OCI-M1 (cell line): ENCODE results near the gene PROM1.

ENCODE experiments used
- DNase-seq: peaks from one replicate; lab custom pipeline; 2025; lab: John Stamatoyannopoulos, UW

PROM1 gene

GRCh38 chr4:16083241-16084191 lies at the start of gene PROM1:
PROM1 (minus strand) TSS chr4:16084023; CDS start chr4:16075906, 8,117 bp downstream.
- DNase-seq = no peak

DNA sequence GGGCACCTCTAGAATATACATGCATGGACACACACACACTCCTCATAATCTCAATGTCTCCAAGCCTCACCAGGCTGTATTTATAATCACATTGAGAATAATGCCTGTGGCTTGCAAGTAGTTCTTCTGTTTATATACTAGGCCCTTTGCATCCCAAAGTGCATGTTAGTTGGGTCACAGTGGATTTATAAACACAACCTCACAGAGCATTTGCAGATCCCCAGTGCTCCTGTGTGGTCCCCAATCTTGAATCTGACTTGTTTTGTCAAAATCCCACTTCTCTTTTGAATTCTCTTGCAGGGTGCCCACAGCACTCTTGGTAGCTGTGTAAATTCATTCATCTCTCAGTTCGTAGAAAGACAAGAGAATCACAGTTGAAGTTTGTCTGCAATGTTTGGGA lies 49.6 kb upstream of the PROM1 start:
- no peak for DNase-seq

DNA sequence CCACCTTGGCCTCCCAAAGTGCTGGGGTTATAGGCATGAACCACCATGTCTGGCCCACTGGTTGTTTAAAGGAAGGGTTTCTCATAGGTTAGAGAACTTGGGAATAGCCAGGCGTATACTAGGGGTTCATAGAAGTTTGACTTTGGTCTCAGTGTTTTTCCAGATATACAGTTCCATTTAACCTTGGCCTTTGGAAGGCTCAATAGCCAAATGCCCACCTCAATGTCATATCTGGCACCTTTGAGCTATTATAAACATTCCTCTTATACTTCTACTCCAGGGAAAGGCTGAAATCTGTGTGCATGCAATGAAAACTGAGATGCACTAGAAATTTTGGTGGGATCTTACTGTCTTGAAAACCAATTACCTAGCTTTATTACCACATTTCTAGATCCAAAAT lies 47.5 kb upstream of the PROM1 start:
- DNase-seq = no peak

- peak; percentile 11 for DNase-seq
Measured at GRCh38 chr4:16129336-16129735, 45.5 kb upstream of the PROM1 start.

- DNase-seq = no peak
Measured at GRCh38 chr4:16126714-16127113, 42.9 kb upstream of the PROM1 start.

DNA sequence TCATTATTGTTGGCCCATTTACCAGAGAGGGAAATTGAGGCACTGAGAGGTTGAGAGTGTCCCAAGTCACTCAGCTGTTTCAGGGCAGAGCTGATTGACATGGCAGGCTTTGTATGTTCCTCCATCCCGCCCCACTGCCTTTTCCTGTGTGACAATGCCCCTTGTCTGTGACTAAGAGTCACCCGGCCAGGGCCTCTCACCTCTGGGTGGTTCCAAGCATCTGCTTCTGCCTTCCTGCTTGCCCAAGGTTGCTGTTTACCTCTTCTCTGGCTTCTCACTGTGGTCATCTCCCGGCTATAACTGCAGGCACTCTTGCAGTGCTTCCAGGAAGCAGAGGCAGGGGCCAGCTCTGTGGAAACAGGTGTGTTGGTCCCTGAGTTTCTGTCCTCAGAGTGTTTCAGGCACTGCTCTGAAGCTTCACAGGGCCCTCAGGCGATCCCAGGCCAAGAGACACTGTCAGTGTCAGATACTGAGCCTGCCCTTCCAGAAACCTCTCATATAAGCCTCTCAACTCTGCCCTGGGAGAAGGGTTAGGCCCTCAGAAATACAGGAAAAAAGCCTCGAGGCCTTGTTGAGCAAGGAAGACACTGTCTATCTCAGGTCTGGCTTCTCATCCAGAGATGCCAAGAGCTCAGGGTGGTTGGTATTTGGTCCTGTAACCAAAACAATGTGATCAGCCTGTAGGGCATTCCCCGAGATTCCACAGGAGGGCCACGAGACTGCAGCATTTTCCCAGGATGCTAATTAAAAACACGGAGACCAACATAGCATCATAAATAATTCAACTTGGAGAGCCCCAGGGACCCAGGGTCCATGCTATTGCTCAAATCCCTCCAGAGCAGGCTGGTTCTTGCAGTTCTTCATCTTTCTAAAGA lies 42.0 kb upstream of the PROM1 start:
- DNase-seq = no peak

GRCh38 chr4:16124232-16124631 lies 40.4 kb upstream of the PROM1 start:
- DNase-seq = no peak

DNA sequence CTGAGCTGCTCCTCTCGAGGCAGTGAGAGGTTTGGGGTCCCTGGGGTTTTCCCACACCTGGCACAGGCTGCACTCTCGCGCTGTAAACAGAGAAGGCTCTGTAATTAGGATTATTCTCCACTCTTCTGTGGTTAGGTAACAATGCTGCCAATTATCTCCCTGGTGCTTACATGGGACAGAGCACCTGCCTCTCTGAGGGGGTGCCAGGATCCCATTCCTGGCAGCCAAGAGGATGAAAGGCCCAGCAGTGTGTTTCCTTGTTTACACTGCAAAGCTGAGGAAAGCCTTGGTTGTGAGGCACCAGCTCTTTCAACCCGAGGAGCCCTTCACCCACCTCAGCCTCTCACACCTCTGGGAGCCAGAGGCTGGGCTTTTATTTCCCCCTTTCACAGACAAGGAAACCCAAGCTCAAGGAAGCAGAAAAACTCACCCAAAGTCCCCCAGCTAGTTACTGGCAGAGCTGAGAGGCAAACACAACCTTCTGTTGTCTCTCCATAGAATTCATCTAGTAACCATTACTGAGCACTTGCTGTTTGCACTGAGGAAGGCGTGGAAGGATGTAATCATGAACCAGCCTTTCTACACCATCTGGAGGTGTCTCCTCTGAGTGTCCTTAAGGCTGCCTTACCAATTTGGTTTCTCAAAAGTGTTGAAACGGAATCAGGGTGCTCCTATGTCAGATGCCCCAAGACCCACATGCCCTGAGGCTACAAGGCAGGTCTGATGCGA lies 39.7 kb upstream of the PROM1 start:
- DNase-seq = no peak

DNA sequence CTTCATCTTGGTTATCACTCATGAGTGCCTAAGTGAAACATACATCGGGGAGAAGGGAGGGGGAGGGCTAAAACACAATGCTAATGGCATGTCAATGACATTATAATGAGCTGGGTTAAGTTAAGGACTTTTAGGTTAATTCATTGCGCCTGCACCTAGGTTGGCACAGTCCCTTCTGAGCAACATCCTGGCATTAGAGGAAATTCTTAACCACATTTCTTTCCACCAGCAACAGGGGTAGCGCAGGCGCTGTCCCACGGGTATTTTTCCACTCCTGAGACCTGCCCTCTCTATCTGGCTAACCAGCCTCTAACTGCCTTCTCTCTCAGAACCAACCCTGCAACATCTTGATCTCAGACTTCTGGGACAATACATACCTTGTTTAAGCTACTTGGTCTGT lies 39.0 kb upstream of the PROM1 start:
- no peak for DNase-seq

- DNase-seq = no peak
Measured at GRCh38 chr4:16122308-16122711, 38.5 kb upstream of the PROM1 start.

- DNase-seq = no peak
Measured at GRCh38 chr4:16120720-16121119, 36.9 kb upstream of the PROM1 start.

DNA sequence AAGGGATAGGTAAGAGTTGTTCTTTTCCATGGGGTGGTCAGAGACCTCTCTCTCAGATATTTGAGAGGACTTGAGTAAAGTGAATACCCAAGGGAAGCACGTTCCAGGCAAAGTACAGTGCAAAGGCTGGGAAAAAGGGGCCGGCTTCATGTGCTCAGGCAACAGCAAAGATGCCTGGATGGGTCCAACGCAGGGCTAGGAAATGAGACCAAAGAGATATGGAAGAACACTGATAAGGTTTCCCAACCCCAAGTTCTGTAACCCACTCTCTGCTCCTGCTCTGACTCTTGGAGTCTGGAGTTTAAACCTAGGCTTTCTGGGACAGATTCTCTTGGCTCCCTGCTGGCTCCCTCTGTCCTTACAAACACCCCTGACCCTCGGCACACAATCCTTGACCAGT lies 36.2 kb upstream of the PROM1 start:
- no peak for DNase-seq

DNA sequence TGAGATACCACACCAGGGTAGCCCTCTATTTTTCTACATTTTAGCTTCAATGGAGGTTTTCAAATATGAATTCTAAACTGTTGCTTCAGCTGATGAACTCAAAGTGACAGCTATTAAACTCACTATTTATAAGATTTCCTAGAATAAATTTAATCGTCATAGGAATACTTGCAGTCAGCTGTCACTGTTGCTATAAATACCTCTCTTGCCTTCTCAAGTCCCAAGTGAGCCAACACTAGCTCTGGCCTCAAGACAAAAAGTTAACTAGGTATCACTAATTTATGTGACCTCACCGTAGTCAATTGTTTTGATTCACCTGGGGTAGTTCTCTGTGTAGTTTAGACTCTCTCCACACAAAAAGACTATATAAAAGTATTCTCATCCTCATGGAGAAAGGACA lies 34.3 kb upstream of the PROM1 start:
- no peak for DNase-seq

- no peak for DNase-seq
Measured at GRCh38 chr4:16117164-16117563, 33.3 kb upstream of the PROM1 start.

DNA sequence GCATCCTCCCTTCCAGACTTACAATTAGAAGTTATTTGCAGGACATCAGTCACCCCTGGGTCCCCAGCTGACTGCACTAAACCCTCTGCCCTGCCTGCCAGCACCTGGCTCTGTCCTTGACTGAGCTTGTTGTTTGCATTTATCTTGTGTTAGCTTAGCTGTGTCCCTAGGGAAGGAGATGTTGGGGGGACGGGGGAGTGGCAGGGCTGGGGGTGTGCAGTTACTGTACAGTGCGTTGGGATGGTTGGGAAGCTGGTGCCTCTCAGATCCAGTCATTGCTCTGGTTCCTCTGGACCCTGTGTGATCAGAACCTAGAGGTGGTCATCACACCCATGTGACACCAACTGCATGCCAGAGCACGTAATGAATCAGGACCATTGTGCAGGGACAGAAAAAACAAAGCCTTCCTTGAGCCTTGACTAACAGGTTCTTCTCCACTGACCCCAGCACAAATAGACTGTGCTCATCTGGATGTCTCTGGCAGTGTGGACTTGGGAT lies 32.7 kb upstream of the PROM1 start:
- DNase-seq = no peak

DNA sequence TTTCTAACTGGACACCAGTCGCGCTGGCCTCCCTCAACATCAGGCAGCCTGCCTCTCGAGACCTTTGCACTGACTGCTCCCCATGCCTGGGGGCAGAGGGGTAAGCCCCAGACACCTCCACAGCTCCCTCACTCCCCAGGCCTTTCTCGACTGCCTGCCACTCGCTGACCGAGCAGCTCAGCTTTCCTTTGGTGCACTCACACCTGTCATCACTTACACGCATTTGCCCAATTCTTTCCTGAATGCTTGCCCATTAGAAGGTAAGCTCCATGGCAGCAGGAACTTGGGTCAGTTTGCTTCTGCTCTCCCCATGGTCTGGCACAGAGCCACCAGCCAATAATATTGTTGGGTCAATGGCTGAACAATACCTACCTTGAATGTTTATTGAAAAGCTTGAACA lies 32.2 kb upstream of the PROM1 start:
- no peak for DNase-seq

DNA sequence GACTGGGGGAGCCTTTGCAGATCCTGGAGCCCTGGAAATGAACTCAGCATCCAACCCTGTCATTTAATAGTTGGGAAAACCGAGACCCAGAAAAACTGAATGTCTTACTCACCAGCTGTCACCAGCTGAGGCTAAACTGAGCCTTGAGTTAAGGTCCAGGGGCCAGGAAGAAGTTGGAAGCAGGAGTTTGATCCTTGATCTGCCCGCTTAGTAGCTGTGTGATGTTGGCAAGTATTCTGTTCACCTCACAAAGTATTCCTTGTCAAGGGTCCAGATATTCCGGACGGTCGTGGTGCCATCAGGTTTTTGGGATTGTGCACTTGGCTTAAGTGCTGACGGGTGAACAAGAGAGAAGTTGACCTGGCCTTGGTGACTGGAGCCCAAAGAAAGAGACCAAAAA lies 30.7 kb upstream of the PROM1 start:
- DNase-seq = no peak

- no peak for DNase-seq
Measured at GRCh38 chr4:16113741-16114140, 29.9 kb upstream of the PROM1 start.

- DNase-seq = no peak
Measured at GRCh38 chr4:16111533-16111932, 27.7 kb upstream of the PROM1 start.

GRCh38 chr4:16110661-16111290 lies 27.0 kb upstream of the PROM1 start:
- no peak for DNase-seq

DNA sequence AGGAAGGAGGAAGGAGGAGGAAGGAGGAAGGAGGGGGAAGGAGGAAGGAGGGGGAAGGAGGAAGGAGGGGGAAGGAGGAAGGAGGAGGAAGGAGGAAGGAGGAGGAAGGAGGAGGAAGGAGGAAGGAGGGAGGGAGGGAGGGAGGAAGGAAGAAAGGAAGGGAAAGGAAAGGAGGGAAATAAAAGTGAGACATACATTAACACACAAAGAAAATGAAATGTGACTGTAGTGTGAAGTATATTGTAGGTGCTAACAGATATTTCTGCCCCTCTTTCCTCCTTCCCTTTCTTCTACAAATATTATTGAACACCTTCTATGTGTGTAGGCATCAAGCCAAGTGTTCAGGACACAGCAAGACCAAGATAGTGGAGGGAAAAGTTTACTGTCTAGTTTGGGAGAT lies 26.4 kb upstream of the PROM1 start:
- no peak for DNase-seq

DNA sequence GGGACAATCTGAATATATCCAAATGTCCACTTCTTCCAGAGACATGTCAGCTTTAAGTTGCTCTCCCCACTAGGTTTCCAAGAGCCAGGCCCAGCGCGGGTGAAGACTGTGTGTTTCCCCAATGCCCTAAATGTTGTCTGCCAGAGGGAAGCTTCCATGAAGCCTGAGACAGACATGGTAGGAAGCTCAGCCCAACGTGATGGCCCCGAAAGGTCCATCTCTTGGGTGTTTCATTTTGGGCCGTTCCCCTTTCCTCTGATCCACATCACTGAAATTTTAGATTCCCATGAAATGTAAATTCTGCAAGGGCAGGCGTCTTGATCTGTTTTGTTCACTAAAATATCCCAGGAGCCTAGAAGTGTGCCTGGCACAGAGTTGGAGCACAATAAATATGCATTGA lies 25.4 kb upstream of the PROM1 start:
- DNase-seq = no peak
